ENCODE measurements around the gene WFIKKN1. TPM values are rescaled to one million over a fixed set of nuclear protein-coding genes. Genes with fewer than 3 reads are reported as not detected.

WFIKKN1 gene
- total RNA-seq, 3 donors from 2014 or later: 1.1 to 2.2 (median 1.6) TPM

DNA sequence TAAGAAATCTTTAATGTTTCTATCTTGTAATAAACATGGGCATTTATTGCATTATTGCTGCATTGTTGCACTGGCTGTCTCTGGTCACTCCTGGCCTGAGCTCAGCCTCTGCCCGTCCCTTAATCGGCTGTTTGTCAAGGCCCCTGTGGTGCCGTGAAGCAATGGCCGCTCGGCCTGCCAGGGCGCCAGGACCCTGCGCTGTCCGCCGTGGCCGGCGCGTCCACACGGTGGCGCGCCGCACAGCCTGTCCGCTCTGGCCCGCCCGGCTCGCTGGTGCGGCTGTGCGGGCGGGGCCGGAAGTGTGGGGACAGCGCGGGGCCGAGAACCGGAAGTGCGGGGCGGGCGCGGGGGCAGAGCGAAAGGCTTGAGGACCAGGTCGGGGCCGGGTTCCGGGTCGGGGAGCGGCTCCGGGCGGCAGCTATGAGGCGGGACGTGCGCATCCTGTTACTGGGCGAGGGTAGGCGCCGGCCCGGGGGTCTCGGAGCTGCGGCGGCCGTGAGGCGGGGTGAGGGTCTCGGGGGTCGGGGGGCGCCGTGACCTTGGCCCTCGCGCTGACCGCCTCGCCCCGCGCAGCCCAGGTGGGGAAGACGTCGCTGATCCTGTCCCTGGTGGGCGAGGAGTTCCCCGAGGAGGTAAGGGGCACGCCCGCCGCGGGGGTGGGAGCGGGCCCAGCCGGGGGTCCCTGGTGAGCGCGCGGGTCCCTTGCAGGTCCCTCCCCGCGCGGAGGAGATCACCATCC is 37.2 kb downstream of the WFIKKN1 start, which contains the start of gene RHOT2:
RHOT2 (plus strand) TSS at position 353 of the 739 bp plus-strand sequence; CDS start at position 421, 68 bp downstream.
- TF ChIP-seq, protein P1, sequence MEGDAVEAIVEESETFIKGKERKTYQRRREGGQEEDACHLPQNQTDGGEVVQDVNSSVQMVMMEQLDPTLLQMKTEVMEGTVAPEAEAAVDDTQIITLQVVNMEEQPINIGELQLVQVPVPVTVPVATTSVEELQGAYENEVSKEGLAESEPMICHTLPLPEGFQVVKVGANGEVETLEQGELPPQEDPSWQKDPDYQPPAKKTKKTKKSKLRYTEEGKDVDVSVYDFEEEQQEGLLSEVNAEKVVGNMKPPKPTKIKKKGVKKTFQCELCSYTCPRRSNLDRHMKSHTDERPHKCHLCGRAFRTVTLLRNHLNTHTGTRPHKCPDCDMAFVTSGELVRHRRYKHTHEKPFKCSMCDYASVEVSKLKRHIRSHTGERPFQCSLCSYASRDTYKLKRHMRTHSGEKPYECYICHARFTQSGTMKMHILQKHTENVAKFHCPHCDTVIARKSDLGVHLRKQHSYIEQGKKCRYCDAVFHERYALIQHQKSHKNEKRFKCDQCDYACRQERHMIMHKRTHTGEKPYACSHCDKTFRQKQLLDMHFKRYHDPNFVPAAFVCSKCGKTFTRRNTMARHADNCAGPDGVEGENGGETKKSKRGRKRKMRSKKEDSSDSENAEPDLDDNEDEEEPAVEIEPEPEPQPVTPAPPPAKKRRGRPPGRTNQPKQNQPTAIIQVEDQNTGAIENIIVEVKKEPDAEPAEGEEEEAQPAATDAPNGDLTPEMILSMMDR (IDR thresholded peaks at IDR 0.05): peak; percentile 96
- ATAC-seq (peak; percentile 97), DNase-seq (peak; percentile 94 to 97 (median 96))
- H3K4me1 ChIP-seq (ENCODE audit: low read depth): peaks cover 8% of the 10 kb centered on the region
- peaks cover 12% of the 10 kb centered on the region for H3K36me3 ChIP-seq (ENCODE audit: low read depth)
- H3K4me3 ChIP-seq: peak within 1 kb of the TSS; percentile 95
- H3K9me3 ChIP-seq: no peaks in the 10 kb centered on the region
- intact Hi-C loops (cut with DNase I, micrococcal nuclease): loop anchor here (10.0 kb wide), 1 partner anchor 93 kb away; no protein-coding TSS in a partner anchor

DNA sequence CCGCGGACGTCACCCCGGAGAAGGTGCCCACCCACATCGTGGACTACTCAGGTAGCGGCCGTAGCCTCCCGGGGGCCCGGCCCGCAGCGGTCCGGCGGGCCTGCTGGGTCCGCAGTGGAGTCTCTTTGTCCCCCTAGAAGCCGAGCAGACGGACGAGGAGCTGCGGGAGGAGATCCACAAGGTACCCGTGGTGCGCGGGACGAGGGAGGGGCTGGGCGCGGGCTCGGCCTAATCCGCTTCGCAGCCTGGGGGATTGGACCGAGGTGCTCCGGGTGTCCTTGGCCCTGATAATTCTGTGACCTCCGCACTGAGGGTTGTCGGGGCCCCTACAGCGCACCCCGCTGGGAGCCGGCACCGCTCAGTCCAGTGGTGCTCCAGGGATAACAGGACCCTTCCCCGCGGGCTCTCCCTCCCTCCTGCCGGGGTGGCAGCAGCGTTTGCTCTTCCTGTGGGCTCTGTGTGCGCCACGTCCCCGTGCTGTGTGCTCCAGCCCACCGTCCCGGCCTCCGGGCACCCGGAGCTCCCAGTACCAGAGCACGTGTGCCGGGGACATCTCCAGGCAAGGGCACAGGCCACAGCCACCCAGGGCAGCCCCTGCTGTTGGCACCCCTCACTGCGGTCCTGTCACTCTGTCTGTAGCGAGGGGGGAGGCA is 37.9 kb downstream of the WFIKKN1 start:
- Histone ChIP-seq H3K9me3 (no peaks in the 10 kb centered on the region), H3K36me3 (ENCODE audit: low read depth) (peaks cover 13% of the 10 kb centered on the region), H3K4me1 (ENCODE audit: low read depth) (peaks cover 8% of the 10 kb centered on the region), H3K4me3 (peak overlapping the region; percentile 95)
- DNase-seq (peak in 1 of 3 donors; percentile 60), ATAC-seq (peak; percentile 25)
- intact Hi-C loops (cut with DNase I, micrococcal nuclease): loop anchor here (10.0 kb wide), 1 partner anchor 94 kb away; no protein-coding TSS in a partner anchor
- TF ChIP-seq, protein P1 (IDR thresholded peaks at IDR 0.05): no peak

DNA sequence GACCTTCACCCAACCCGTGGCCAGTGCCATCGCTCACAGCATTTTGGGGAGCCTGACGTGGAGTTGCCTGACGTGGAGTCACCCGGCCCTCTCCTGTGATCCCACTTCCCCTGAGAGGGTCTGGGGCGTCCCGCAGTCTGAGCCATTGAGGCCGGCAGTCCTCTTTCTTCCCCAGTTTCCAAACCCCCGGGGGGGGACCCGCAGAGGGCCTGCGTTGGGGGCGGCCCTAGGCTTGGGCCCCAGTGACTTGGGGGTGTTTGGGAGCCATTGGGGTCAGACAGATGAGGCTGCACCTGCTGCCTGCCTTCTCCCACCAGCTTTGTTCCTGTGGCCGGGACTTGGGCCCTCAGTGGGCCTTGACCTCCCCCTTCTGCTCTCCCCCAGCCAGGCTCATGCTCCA is 38.9 kb downstream of the WFIKKN1 start:
- peaks cover 13% of the 10 kb centered on the region for H3K36me3 ChIP-seq (ENCODE audit: low read depth)
- intact Hi-C loops (cut with DNase I, micrococcal nuclease): loop anchor here (10.0 kb wide), 1 partner anchor 95 kb away; no protein-coding TSS in a partner anchor

DNA sequence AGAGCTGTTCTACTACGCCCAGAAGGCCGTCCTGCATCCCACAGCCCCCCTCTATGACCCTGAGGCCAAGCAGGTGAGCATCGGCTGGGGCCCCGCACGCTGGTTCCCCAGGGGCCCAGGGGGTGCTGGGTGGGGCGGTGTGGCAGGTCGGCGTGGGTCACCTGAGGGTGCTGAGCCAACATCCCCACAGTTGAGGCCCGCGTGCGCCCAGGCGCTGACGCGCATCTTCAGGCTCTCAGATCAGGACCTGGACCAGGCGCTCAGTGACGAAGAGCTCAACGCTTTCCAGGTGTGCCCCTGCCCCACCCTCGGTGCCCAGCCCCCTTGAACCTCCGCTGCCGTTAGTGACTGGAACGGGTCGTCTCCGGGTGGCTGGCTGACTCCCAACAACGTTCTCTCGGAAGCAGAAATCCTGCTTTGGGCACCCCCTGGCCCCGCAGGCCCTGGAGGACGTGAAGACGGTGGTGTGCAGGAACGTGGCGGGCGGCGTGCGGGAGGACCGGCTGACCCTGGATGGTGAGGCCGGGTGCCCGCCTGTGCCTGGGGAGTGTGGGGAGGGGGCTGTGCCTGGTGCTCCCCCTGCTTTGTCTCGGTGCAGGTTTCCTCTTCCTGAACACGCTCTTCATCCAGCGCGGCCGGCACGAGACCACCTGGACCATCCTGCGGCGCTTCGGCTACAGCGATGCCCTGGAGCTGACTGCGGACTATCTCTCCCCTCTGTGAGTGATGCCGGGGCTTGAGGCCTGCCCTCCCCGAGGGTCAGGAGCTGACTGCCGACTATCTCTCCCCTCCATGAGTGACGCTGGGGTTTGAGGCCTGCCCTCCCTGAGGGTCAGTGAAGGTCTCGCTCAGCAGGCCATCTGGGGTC is 39.9 kb downstream of the WFIKKN1 start:
- TF ChIP-seq, protein P1 (IDR thresholded peaks at IDR 0.05): no peak
- H3K9me3 ChIP-seq: no peaks in the 10 kb centered on the region
- ATAC-seq (no peak), DNase-seq (no peak)
- intact Hi-C loops (cut with DNase I, micrococcal nuclease): no loop called here
- peaks cover 16% of the 10 kb centered on the region for H3K4me1 ChIP-seq (ENCODE audit: low read depth)
- no peak overlapping the region for H3K4me3 ChIP-seq
- peaks cover 13% of the 10 kb centered on the region for H3K36me3 ChIP-seq (ENCODE audit: low read depth)

More for the DNA sequence above, 38.9 kb downstream of the WFIKKN1 start:
- H3K9me3 ChIP-seq: no peaks in the 10 kb centered on the region
- H3K4me1 ChIP-seq (ENCODE audit: low read depth): peaks cover 8% of the 10 kb centered on the region
- TF ChIP-seq, protein P1 (IDR thresholded peaks at IDR 0.05): no peak
- no peak overlapping the region for H3K4me3 ChIP-seq
- no peak for DNase-seq
- no peak for ATAC-seq
